ENCODE results near the gene HTR3A.

DNA sequence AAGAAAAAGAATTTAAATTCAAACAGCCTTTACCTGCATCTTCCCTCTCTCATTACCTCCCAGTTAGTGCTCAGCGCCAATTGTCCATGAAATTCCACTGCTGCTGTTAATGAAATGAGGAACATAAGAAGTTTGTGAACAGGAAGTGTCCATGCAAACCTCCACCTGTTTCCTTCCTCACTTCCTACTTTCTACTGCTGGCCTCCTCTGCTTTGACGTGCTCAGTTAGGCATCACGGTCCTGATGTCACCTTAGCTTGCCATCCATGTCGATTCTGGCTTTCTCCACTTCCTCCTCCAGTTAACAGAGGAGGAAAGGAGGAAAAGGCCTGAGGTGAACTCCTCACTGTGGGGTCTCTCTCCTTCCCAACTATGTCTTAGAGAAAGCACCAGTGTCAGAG lies 26.9 kb upstream of the HTR3A start:
- TF ChIP-seq, protein P1, sequence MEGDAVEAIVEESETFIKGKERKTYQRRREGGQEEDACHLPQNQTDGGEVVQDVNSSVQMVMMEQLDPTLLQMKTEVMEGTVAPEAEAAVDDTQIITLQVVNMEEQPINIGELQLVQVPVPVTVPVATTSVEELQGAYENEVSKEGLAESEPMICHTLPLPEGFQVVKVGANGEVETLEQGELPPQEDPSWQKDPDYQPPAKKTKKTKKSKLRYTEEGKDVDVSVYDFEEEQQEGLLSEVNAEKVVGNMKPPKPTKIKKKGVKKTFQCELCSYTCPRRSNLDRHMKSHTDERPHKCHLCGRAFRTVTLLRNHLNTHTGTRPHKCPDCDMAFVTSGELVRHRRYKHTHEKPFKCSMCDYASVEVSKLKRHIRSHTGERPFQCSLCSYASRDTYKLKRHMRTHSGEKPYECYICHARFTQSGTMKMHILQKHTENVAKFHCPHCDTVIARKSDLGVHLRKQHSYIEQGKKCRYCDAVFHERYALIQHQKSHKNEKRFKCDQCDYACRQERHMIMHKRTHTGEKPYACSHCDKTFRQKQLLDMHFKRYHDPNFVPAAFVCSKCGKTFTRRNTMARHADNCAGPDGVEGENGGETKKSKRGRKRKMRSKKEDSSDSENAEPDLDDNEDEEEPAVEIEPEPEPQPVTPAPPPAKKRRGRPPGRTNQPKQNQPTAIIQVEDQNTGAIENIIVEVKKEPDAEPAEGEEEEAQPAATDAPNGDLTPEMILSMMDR (IDR thresholded peaks at IDR 0.05; ENCODE audit: low read length) = no peak
- TF ChIP-seq EZH2 (optimal IDR thresholded peaks at IDR 0.05; ENCODE audit: low read depth, low read length) (no peak), EZH2phosphoT487 (IDR thresholded peaks at IDR 0.05; ENCODE audit: low read length) (no peak)

Measured in MM.1S (cell line).